B cell (primary cell): ENCODE results near the gene STT3B. TPM values are rescaled to one million over a fixed set of nuclear protein-coding genes. Genes with fewer than 3 reads are reported as not detected.

Experiments used
- ATAC-seq: fragments of 200-7000 bp; cut with Tn5 transposase; one replicate; pipeline ENCODE4 v1.10.0; 2021; ENCODE audit warnings: low read depth, mild to moderate bottlenecking, moderate number of reproducible peaks, moderate library complexity
- CTCF ChIA-PET: fragments of 350-600 bp; sonication (Branson Sonifier 250); formaldehyde crosslinking; loops from one replicate; lab custom pipeline; 2021; ENCODE audit warnings: antibody characterized with exemption, inconsistent platforms; lab: Charles Lee
- POLR2A ChIA-PET: fragments of 350-600 bp; sonication (Branson Sonifier 250); formaldehyde crosslinking; loops from one replicate; lab custom pipeline; 2021; ENCODE audit warnings: antibody characterized with exemption; lab: Charles Lee
- DNase-seq: peaks from one replicate; pipeline ENCODE4 v3.0.0; 2013
- H2AFZ ChIP-seq: 2 replicates; pipeline ENCODE4 v1.6.1; 2012; ENCODE audit warnings: mild to moderate bottlenecking, low read depth, low read length; ENCODE audit not compliant: insufficient read depth, poor library complexity, severe bottlenecking
- H3K27ac ChIP-seq, 2 donors: 1 replicate in 1 of 2; 2 replicates in 1 of 2; pipeline ENCODE4 v1.5.1; 2012 to 2013; ENCODE audit warnings: low read length in 2 of 2, mild to moderate bottlenecking in 2 of 2, moderate library complexity in 1 of 2
- H3K27me3 ChIP-seq, 4 experiments: fragments of 200-600 bp in 1 of 4; sonication (generic) in 1 of 4; replicated peaks in 1 of 4; 1 replicate in 2 of 4; 2 replicates in 2 of 4; pipeline versions ENCODE4 v1.6.1 to v1.7.0; 2013 to 2016; ENCODE audit warnings: low read length in 3 of 4, mild to moderate bottlenecking in 2 of 4, mixed read lengths in 1 of 4, moderate library complexity in 1 of 4; ENCODE audit not compliant: insufficient read depth in 4 of 4, control insufficient read depth in 3 of 4; ENCODE audit errors: control extremely low read depth in 1 of 4
- H3K36me3 ChIP-seq, 2 experiments: replicated peaks in 1 of 2; 1 replicate in 1 of 2; 2 replicates in 1 of 2; pipeline versions ENCODE4 v1.6.1 to v1.7.1; 2013; ENCODE audit warnings: low read length in 1 of 2; ENCODE audit not compliant: insufficient read depth in 2 of 2, control insufficient read depth in 1 of 2; ENCODE audit errors: control extremely low read depth in 1 of 2, extremely low read depth in 1 of 2
- H3K4me1 ChIP-seq, 2 donors: fragments of 200-600 bp in 1 of 2; sonication (generic) in 1 of 2; 1 replicate in 1 of 2; 2 replicates in 1 of 2; pipeline versions ENCODE4 v1.5.1 to v1.6.1; 2013 to 2017; ENCODE audit warnings: low read length in 2 of 2; ENCODE audit not compliant: control insufficient read depth in 2 of 2, insufficient read depth in 2 of 2
- H3K4me2 ChIP-seq: replicated peaks from 2 replicates; pipeline ENCODE3; 2012; ENCODE audit warnings: mild to moderate bottlenecking, low read depth, low read length; ENCODE audit not compliant: poor library complexity, severe bottlenecking
- H3K4me3 ChIP-seq, 5 experiments: fragments of 200-600 bp in 1 of 5; sonication (generic) in 1 of 5; 1 replicate in 3 of 5; 2 replicates in 2 of 5; pipeline versions ENCODE4 v1.5.1 to v1.7.0; 2011 to 2016; ENCODE audit warnings: low read length in 4 of 5, mild to moderate bottlenecking in 4 of 5, low read depth in 2 of 5, control low read depth in 1 of 5, moderate library complexity in 1 of 5; ENCODE audit not compliant: insufficient read depth in 1 of 5; ENCODE audit errors: control extremely low read depth in 1 of 5, extremely low read depth in 1 of 5
- H3K79me2 ChIP-seq: fragments of 200-600 bp; sonication (generic); one replicate; pipeline ENCODE4 v1.6.0; 2016; ENCODE audit warnings: low read length; ENCODE audit not compliant: control insufficient read depth, insufficient read depth
- H3K9ac ChIP-seq: fragments of 200-600 bp; sonication (generic); 2 replicates; pipeline ENCODE4 v1.6.1; 2017; ENCODE audit warnings: mild to moderate bottlenecking, low read length, moderate library complexity
- H3K9me3 ChIP-seq, 3 donors: one replicate each; pipeline versions ENCODE4 v1.6.1 to v1.7.1; 2013; ENCODE audit warnings: low read length in 2 of 3; ENCODE audit not compliant: control insufficient read depth in 2 of 3, insufficient read depth in 1 of 3; ENCODE audit errors: control extremely low read depth in 1 of 3
- H4K20me1 ChIP-seq: 2 replicates; pipeline ENCODE4 v1.6.0; 2012; ENCODE audit warnings: mild to moderate bottlenecking, low read length; ENCODE audit not compliant: insufficient read depth, control insufficient read depth, poor library complexity, severe bottlenecking
- H3K27ac Mint-ChIP-seq: one replicate; pipeline ENCODE4 v1.8.0; 2021; ENCODE audit warnings: mixed read lengths
- H3K27me3 Mint-ChIP-seq: one replicate; pipeline ENCODE4 v1.8.0; 2021; ENCODE audit warnings: mixed read lengths
- H3K4me1 Mint-ChIP-seq: one replicate; pipeline ENCODE4 v1.8.0; 2021; ENCODE audit warnings: mixed read lengths
- H3K4me3 Mint-ChIP-seq: one replicate; pipeline ENCODE4 v1.8.0; 2021; ENCODE audit warnings: mixed read lengths
- H3K9me3 Mint-ChIP-seq: one replicate; pipeline ENCODE4 v1.8.0; 2022; ENCODE audit warnings: mixed read lengths; ENCODE audit not compliant: insufficient read depth
- EZH2 ChIP-seq: IDR thresholded peaks from 2 replicates; pipeline ENCODE4 v1.6.1; 2012; ENCODE audit warnings: borderline replicate concordance, low read depth, mild to moderate bottlenecking, moderate library complexity, low read length; ENCODE audit not compliant: insufficient read depth, poor library complexity, severe bottlenecking
- WGBS: methylation state at CpG from one replicate; pipeline ENCODE4 v1.1.5; 2013; ENCODE audit warnings: missing lambda C conversion rate; ENCODE audit not compliant: insufficient coverage; 5-methylcytosine and 5-hydroxymethylcytosine counted together
- intact Hi-C: fragments of 100-400 bp; cut with micrococcal nuclease; formaldehyde crosslinking; loops from one replicate; pipeline ENCODE4 v1.10.0; 2022
- polyA plus RNA-seq: library from polyadenylated mRNA; depleted of rRNA; stranded (reverse); fragments of >200 nt; gene quantifications from 2 replicates; pipeline ENCODE4 v1.2.3, GENCODE V29; 2012
- total RNA-seq, 2 donors: library from RNA; stranded (reverse); fragments of 120-200 nt in 1 of 2; gene quantifications; 1 replicate in 1 of 2; 2 replicates in 1 of 2; pipeline versions ENCODE4 v1.2.3 to v1.2.4, GENCODE V29; 2013 to 2022
- TF ChIP-seq, protein P1 (sequence below): fragments of 200-600 bp; IDR thresholded peaks from one replicate; pipeline ENCODE4 v1.8.0; 2022; ENCODE audit warnings: antibody characterized with exemption, mild to moderate bottlenecking

Gene STT3B
- total and polyA plus RNA-seq, 2 donors (not counting 1 experiment from before 2014, with no cell fraction given): 35.4 to 79.2 TPM

DNA sequence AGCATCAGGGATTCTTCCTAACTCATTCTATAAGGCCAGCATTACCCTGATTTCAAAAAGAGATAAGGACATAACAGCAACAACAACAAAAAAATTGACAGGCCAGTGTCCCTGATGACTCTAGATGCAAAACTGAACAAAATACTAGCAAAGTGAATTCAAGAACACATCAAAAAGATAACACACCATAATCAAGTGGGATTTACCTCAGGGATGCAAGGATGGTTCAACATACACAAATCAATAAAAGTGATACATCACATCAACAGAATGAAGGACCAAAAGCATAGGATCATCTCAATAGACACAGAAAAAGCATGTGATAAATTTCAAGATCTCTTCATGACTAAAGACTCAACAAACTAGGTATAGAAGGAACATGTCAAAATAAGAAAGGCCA, 119.6 kb downstream of the STT3B start:
- H4K20me1 ChIP-seq: no peaks in the 10 kb centered on the region
- no peaks in the 10 kb centered on the region for H3K4me1 ChIP-seq
- DNase-seq (no peak), ATAC-seq (no peak)
- ChIA-PET POLR2A (no interaction called here), CTCF (no interaction called here)
- Mint-ChIP-seq H3K4me1 (no peaks in the 10 kb centered on the region), H3K9me3 (peaks cover 29% of the 10 kb centered on the region), H3K27ac (no peak overlapping the region), H3K4me3 (no peak overlapping the region), H3K27me3 (no peaks in the 10 kb centered on the region)
- H3K27me3 ChIP-seq: no peaks in the 10 kb centered on the region
- H3K27ac ChIP-seq: no peak overlapping the region
- no peak overlapping the region for H3K4me3 ChIP-seq
- H3K4me2 ChIP-seq: no peak overlapping the region
- no peaks in the 10 kb centered on the region for H3K79me2 ChIP-seq
- peaks cover 22 to 50% (median 32%) of the 10 kb centered on the region in 3 donors for H3K9me3 ChIP-seq
- TF ChIP-seq, protein P1, sequence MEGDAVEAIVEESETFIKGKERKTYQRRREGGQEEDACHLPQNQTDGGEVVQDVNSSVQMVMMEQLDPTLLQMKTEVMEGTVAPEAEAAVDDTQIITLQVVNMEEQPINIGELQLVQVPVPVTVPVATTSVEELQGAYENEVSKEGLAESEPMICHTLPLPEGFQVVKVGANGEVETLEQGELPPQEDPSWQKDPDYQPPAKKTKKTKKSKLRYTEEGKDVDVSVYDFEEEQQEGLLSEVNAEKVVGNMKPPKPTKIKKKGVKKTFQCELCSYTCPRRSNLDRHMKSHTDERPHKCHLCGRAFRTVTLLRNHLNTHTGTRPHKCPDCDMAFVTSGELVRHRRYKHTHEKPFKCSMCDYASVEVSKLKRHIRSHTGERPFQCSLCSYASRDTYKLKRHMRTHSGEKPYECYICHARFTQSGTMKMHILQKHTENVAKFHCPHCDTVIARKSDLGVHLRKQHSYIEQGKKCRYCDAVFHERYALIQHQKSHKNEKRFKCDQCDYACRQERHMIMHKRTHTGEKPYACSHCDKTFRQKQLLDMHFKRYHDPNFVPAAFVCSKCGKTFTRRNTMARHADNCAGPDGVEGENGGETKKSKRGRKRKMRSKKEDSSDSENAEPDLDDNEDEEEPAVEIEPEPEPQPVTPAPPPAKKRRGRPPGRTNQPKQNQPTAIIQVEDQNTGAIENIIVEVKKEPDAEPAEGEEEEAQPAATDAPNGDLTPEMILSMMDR: no peak
- TF ChIP-seq EZH2: no peak
- H2AFZ ChIP-seq: no peak overlapping the region
- no peak overlapping the region for H3K9ac ChIP-seq
- peaks cover 10% of the 10 kb centered on the region in 2 experiments for H3K36me3 ChIP-seq
- intact Hi-C loops: no loop called here

DNA sequence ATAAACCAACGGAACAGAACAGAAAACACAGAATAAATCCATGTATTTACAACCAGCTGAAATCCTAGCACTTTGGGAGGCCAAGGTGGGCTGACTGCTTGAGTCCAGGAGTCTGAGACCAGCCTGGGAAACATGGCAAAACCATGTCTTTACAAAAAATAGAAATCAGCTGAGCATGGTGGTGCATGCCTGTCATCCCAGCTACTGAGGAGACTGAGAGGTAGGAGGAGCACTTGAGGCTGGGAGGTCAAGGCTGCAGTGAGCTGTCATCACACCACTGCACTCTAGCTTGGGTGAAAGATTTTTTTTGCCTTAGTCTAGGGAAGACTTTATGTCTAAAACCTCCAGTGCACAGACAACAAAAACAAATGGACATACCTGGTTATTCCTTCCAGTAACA, 120.7 kb downstream of the STT3B start:
- no peak overlapping the region for H3K27ac Mint-ChIP-seq
- peaks cover 10 to 20% of the 10 kb centered on the region in 2 experiments for H3K36me3 ChIP-seq
- H3K9ac ChIP-seq: no peak overlapping the region
- no peaks in the 10 kb centered on the region for H4K20me1 ChIP-seq
- no peaks in the 10 kb centered on the region for H3K27me3 Mint-ChIP-seq
- no peak overlapping the region for H3K4me2 ChIP-seq
- intact Hi-C loops: no loop called here
- no peaks in the 10 kb centered on the region for H3K79me2 ChIP-seq
- ChIA-PET CTCF (no interaction called here), POLR2A (no interaction called here)
- ATAC-seq (no peak), DNase-seq (no peak)
- no peaks in the 10 kb centered on the region for H3K27me3 ChIP-seq
- no peak for TF ChIP-seq EZH2
- TF ChIP-seq, protein P1: no peak
- no peak overlapping the region for H3K4me3 Mint-ChIP-seq
- H2AFZ ChIP-seq: no peak overlapping the region
- H3K9me3 ChIP-seq: peaks cover 22 to 50% (median 27%) of the 10 kb centered on the region in 3 donors
- no peaks in the 10 kb centered on the region for H3K4me1 ChIP-seq
- WGBS: 100% methylated on average over 1 of the region's 1 CpG
- H3K9me3 Mint-ChIP-seq: peaks cover 32% of the 10 kb centered on the region
- no peaks in the 10 kb centered on the region for H3K4me1 Mint-ChIP-seq
- H3K4me3 ChIP-seq: no peak overlapping the region
- no peak overlapping the region for H3K27ac ChIP-seq
